Activated T-helper 1 cell treated with anti-CD3 and anti-CD28 coated beads, Interleukin-12 subunit alpha, Interleukin-12 subunit beta, Interleukin-2, Interleukin-4 antibody, amounts not matched to agents 30 ng/mL and 10 ng/mL and 1 ng/mL, durations not matched to agents 14 hours and 24 hours and 36 hours (primary cell): Measurements from ENCODE around the gene UGT2B7. TPM values are rescaled to one million over a fixed set of nuclear protein-coding genes. Genes with fewer than 3 reads are reported as not detected.
"Not testable (repeated sequence)": the region's sequence is repeated elsewhere in the genome, so short reads cannot be mapped to it uniquely, and the experiment has no call there.

Experiments
- DNase-seq: peaks from one replicate; pipeline ENCODE4 v3.0.0; 2021; ENCODE audit warnings: low spot score
- H3K27ac Mint-ChIP-seq: one replicate; pipeline ENCODE4 v1.8.0; 2021; ENCODE audit warnings: mild to moderate bottlenecking, mixed read lengths
- H3K27me3 Mint-ChIP-seq: one replicate; pipeline ENCODE4 v1.8.0; 2022; ENCODE audit warnings: mild to moderate bottlenecking, moderate library complexity, mixed read lengths; ENCODE audit not compliant: insufficient read depth
- H3K36me3 Mint-ChIP-seq: one replicate; pipeline ENCODE4 v1.8.0; 2021; ENCODE audit warnings: low read depth, mixed read lengths
- H3K4me1 Mint-ChIP-seq: one replicate; pipeline ENCODE4 v1.8.0; 2021; ENCODE audit warnings: low read depth, mixed read lengths
- H3K4me3 Mint-ChIP-seq: one replicate; pipeline ENCODE4 v1.8.0; 2021; ENCODE audit warnings: mild to moderate bottlenecking, moderate library complexity, mixed read lengths
- H3K9me3 Mint-ChIP-seq: one replicate; pipeline ENCODE4 v1.8.0; 2021; ENCODE audit warnings: mixed read lengths
- intact Hi-C: fragments of 100-400 bp; cut with micrococcal nuclease; formaldehyde crosslinking; loops from one replicate; pipeline ENCODE4 v1.15.1; 2024
- total RNA-seq: library from RNA; stranded (reverse); gene quantifications from 2 replicates; pipeline ENCODE4 v1.2.3, GENCODE V29; 2022

The UGT2B7 gene
- not detected in 2 replicates for total RNA-seq

DNA sequence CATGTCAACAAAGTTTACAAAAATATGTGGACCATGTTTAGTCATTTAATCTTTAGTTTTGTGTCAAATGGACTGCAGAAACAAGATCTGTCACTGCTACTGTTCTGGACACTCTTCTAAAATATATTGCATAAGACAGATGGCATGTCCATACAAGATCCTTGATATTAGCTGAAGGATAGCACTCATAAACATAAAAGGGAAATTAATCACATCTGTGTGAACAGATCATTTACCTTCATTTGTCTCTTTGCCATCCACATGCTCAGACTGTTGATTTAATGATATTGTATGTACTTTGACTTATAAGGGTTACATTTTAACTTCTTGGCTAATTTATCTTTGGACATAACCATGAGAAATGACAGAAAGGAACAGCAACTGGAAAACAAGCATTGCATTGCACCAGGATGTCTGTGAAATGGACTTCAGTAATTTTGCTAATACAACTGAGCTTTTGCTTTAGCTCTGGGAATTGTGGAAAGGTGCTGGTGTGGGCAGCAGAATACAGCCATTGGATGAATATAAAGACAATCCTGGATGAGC, at the start of gene UGT2B7:
UGT2B7 (plus strand) TSS at position 364 of the 546 bp plus-strand sequence; CDS start at position 411, 47 bp downstream.
- Mint-ChIP-seq H3K4me3 (no peak within 1 kb of the TSS), H3K4me1 (no peaks in the 10 kb centered on the region), H3K9me3 (no peaks in the 10 kb centered on the region), H3K27ac (no peak within 1 kb of the TSS), H3K27me3 (no peaks in the 10 kb centered on the region), H3K36me3 (no peaks in the 10 kb centered on the region)
- DNase-seq = no peak
- intact Hi-C loops = no loop called here

DNA sequence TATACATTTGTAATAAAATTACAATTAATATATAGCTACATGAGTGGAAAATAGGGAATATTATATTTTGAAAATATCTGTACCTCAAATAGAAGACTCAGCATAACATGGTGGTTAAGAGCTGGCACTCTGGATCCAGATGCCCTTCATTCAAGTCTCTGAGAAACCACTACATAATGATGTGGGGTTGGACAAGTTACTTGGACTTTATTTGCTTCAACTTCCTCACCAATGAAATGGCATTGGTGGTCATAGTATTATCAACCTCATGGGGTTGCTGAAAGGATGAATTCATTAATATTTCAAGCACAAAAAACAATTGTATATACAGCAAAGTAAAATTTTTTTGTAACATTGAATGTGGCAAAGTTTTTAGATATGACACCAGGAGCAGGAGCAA, 46.4 kb upstream of the UGT2B7 start:
- H3K27ac Mint-ChIP-seq = no peak overlapping the region
- no peaks in the 10 kb centered on the region for H3K27me3 Mint-ChIP-seq
- DNase-seq = no peak
- H3K9me3 Mint-ChIP-seq = no peaks in the 10 kb centered on the region
- intact Hi-C loops = no loop called here
- H3K36me3 Mint-ChIP-seq = no peaks in the 10 kb centered on the region
- no peak overlapping the region for H3K4me3 Mint-ChIP-seq
- no peaks in the 10 kb centered on the region for H3K4me1 Mint-ChIP-seq

DNA sequence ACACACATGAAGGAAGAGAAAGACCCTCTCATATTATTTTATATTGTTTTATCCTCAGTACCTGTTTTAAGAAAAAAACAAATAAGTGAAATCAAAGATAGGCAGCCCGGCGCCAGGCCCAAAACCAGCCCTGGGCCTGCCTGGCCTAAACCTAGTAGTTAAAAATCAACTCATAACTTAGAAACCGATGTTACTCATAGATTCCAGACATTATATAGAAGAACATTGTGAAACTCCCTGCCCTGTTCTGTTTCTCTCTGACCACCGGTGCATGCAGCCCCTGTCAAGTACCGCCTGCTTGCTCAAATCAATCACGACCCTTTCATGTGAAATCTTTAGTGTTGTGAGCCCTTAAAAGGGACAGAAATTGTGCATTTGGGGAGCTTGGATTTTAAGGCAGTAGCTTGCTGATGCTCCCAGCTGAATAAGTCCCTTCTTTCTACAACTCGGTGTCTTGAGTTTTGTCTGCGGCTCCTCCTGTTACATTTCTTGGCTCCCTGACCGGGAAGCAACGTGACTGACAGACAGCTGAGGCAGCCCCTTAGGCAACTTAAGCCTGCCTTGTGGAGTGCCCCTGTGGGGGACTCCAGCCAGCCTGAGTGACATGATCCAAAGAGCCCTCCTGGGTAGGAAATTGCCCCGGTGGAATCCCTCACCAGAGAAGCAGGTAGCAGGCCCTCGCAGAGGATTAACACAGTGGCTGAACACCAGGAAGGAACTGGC, 45.3 kb upstream of the UGT2B7 start:
- H3K4me3 Mint-ChIP-seq, H3K27me3 Mint-ChIP-seq, H3K4me1 Mint-ChIP-seq, H3K36me3 Mint-ChIP-seq, intact Hi-C loops, DNase-seq, H3K9me3 Mint-ChIP-seq, H3K27ac Mint-ChIP-seq: not testable (repeated sequence)

GRCh38 chr4:69051576-69051943, 44.7 kb upstream of the UGT2B7 start:
- Mint-ChIP-seq H3K9me3 (no peaks in the 10 kb centered on the region), H3K4me3 (no peak overlapping the region), H3K27me3 (no peaks in the 10 kb centered on the region), H3K36me3 (no peaks in the 10 kb centered on the region), H3K27ac (no peak overlapping the region), H3K4me1 (no peaks in the 10 kb centered on the region)
- intact Hi-C loops = no loop called here
- no peak for DNase-seq

DNA sequence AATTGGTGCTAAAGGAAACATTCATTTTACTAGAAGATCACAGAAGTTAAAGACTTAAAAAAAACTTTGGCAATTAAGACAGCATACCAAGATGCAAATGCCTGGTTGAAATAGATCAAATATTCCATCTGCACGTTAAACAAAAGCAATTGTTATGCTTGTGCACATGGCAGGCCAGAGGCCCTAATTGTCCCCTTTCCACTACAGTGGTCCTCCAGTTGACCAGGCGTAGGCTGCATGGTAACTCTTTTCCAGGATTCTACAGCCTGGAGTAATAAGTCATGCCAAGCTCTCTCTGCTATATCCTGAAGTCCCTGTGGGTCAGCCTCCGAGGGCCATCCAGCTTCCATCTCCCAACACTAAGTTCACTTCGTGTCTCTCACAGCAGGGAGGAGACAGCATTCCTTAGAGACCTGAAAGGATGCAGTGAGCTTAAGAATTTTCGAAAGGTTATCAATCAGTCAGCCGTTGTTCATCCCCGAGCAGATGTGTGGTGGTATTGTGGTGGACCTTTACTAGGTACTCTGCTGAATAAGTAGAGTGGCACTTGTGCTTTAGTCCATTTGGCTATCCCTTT, 42.9 kb upstream of the UGT2B7 start:
- H3K27ac Mint-ChIP-seq, DNase-seq, intact Hi-C loops, H3K36me3 Mint-ChIP-seq, H3K4me1 Mint-ChIP-seq, H3K9me3 Mint-ChIP-seq, H3K4me3 Mint-ChIP-seq, H3K27me3 Mint-ChIP-seq: not testable (repeated sequence)

GRCh38 chr4:69054033-69054432, 42.2 kb upstream of the UGT2B7 start:
- intact Hi-C loops, H3K4me1 Mint-ChIP-seq, DNase-seq, H3K27ac Mint-ChIP-seq, H3K4me3 Mint-ChIP-seq, H3K27me3 Mint-ChIP-seq, H3K36me3 Mint-ChIP-seq, H3K9me3 Mint-ChIP-seq: not testable (repeated sequence)

DNA sequence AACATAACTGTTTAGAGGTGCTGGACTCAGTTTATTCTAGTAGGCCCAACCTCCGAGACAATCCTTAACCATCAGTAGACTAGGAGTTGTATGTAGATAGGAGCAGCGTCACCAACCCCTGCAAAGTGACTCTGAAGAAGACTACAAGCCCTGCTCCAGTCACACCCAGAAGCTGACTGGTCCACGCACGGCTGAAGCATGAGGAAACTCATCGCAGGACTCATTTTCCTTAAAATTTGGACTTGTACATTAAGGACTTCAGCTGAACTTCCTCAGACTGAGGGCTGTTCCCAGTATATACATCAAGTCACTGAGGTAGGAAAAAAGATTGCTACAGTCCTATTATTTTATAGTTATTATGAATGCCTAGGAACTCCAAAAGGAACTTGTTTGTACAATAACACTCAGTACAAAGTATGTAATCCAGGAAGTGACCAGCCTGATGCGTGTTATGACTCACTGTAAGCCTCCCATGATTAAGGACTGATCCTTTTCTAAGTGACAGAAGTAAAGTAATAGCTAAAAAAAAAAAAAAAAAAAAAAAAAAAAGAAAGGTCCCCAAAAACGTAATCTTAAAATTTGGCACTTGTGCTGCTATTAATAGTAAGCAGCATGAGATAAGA, 41.6 kb upstream of the UGT2B7 start:
- no peaks in the 10 kb centered on the region for H3K4me1 Mint-ChIP-seq
- no peak overlapping the region for H3K4me3 Mint-ChIP-seq
- no peaks in the 10 kb centered on the region for H3K27me3 Mint-ChIP-seq
- no peaks in the 10 kb centered on the region for H3K36me3 Mint-ChIP-seq
- intact Hi-C loops = no loop called here
- no peak for DNase-seq
- no peaks in the 10 kb centered on the region for H3K9me3 Mint-ChIP-seq
- no peak overlapping the region for H3K27ac Mint-ChIP-seq

GRCh38 chr4:69056150-69056549, 40.1 kb upstream of the UGT2B7 start:
- no peak overlapping the region for H3K27ac Mint-ChIP-seq
- no peaks in the 10 kb centered on the region for H3K4me1 Mint-ChIP-seq
- H3K9me3 Mint-ChIP-seq = no peaks in the 10 kb centered on the region
- no peak for DNase-seq
- no peaks in the 10 kb centered on the region for H3K27me3 Mint-ChIP-seq
- no peaks in the 10 kb centered on the region for H3K36me3 Mint-ChIP-seq
- intact Hi-C loops = no loop called here
- no peak overlapping the region for H3K4me3 Mint-ChIP-seq

DNA sequence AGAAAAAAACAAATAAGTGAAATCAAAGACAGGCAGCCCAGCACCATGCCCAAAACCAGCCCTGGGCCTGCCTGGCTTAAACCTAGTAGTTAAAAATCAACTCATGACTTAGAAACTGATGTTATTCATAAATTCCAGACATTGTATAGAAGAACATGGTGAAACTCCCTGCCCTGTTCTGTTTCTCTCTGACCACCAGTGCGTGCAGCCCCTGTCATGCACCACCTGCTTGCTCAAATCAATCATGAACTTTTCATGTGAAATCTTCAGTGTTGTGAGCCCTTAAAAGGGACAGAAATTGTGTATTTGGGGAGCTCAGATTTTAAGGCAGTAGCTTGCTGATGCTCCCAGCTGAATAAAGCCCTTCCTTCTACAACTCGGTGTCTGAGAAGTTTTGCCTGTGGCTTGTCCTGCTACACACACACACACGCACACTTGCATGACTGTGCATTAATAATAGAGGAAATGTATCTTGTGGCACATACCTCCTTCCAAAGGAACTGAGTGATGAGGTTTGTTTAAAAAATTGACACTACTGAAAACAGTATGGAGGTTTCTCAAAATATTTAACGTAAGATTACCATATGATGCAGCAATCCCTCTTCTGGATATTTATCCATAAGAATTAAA, 39.2 kb upstream of the UGT2B7 start:
- DNase-seq = no peak

DNA sequence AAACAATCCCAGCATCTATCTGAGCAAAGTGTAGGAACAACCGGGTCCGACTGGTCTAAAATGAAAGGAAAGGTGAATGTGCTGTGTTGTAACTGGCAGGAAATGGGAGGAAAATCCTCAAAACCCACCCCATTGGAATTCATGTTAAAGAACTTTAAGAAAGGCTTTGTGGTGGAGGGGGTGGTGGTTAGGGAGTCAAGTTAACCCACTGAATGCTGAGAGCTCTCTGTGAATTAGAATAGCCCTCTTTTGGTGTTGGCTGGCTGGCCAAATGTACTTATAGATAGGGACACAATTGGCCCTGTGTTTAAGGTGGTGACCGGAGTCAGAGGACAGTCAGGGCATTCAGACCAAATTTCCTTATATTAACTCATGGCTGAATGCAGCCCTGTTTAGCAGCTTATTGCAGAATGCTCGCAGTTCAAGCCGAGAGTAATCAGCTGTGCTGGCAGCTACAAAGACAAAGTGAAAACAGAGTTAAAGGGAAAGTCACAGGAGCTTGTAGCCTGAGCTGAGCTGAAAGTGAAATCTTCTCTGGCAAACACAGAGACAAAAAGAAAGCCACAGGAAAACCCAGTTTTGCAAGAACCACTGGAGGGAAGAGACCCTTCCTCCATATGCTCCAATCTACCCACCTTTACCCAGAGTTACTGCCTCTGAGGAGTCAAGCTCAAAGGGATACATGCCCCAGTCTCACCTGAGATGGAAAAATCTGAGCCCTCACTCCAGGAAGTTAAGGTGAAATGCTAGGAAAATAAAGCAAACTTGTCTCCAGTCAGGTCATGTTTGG, 38.5 kb upstream of the UGT2B7 start:
- intact Hi-C loops = no loop called here
- H3K4me3 Mint-ChIP-seq = no peak overlapping the region
- no peaks in the 10 kb centered on the region for H3K27me3 Mint-ChIP-seq

More for the DNA sequence above, 39.2 kb upstream of the UGT2B7 start:
- no peak overlapping the region for H3K27ac Mint-ChIP-seq
- no peaks in the 10 kb centered on the region for H3K36me3 Mint-ChIP-seq
- H3K27me3 Mint-ChIP-seq = no peaks in the 10 kb centered on the region
- intact Hi-C loops = no loop called here
- no peak overlapping the region for H3K4me3 Mint-ChIP-seq
- H3K4me1 Mint-ChIP-seq = no peaks in the 10 kb centered on the region
- no peaks in the 10 kb centered on the region for H3K9me3 Mint-ChIP-seq

DNA sequence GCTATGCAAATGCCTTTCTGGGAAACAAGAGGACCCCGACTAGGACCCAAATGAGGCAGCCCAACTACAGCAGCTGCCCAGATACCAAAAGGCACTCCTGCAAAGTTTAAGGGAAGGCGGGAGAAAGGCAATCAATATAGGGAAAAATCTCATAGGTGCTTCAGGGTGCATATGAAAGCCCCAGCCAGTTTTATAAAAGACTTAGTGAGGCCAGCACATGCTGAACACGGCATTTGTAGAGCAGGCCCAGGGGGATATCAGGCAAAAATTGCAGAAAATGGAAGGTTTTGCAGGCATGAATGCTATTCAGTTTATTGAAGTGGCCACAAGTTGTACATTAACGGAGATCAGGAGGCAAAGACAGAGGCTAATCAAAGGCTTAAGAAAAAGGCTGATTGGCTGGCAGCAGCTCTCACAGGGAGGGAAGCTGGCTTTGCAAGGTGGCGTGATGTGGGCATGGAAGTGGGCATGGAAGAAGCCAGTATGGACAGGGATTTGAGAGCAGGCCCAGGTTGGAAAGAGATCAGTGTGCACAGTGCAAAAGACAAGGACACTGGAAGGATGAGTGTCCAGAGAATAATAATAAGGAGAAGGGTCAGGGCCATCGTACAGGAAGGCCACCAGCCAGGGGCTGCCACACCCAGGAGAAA, 37.7 kb upstream of the UGT2B7 start:
- no peak overlapping the region for H3K27ac Mint-ChIP-seq
- no peak for DNase-seq
- no peaks in the 10 kb centered on the region for H3K36me3 Mint-ChIP-seq
- no peaks in the 10 kb centered on the region for H3K27me3 Mint-ChIP-seq
- no peaks in the 10 kb centered on the region for H3K4me1 Mint-ChIP-seq
- intact Hi-C loops = no loop called here
- H3K4me3 Mint-ChIP-seq = no peak overlapping the region
- H3K9me3 Mint-ChIP-seq = no peaks in the 10 kb centered on the region

More for the DNA sequence above, 38.5 kb upstream of the UGT2B7 start:
- Mint-ChIP-seq H3K4me1 (no peaks in the 10 kb centered on the region), H3K9me3 (no peaks in the 10 kb centered on the region), H3K27ac (no peak overlapping the region), H3K36me3 (no peaks in the 10 kb centered on the region)
- no peak for DNase-seq

DNA sequence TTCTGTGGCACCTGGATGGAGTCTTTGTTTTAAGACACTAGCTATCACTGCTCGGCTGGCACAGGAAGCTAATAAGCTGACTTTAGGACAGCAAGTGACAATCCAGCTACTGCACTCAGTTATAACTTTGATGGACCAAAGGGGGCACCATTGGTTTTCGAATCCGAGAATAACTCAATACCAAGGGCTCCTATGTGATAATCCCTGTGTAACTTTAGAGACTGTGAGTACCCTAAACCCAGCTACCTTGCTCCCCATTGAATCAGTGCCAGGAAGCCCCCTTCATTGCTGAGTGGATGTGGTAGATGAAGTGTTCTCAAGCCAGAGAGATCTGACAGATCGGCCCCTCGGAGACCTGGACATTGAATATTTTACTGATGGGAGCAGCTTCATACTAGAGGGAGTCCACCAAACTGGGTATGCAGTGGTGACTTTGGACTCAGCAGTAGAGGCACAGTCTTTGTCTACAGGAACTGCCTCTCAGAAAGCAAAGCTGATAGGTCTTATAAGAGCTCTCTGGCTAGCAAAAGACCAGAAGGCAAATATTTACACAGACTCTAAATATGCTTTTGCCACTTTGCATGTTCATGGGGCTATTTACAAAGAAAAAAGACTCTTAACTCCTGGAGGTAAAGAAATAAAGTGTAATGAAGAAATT, 35.5 kb upstream of the UGT2B7 start:
- H3K9me3 Mint-ChIP-seq = no peaks in the 10 kb centered on the region
- DNase-seq = no peak
- no peak overlapping the region for H3K4me3 Mint-ChIP-seq
- no peaks in the 10 kb centered on the region for H3K36me3 Mint-ChIP-seq
- H3K27ac Mint-ChIP-seq = no peak overlapping the region
- no peaks in the 10 kb centered on the region for H3K4me1 Mint-ChIP-seq
- H3K27me3 Mint-ChIP-seq = no peaks in the 10 kb centered on the region
- intact Hi-C loops = no loop called here
